Stomach (tissue), 9 donors: Measurements from ENCODE around the gene SOWAHA. TPM values are rescaled to one million over a fixed set of nuclear protein-coding genes. Genes with fewer than 3 reads are reported as not detected.

ENCODE experiments used
- DNase-seq, 2 donors: peaks; one replicate each; pipeline versions ENCODE4 v3.0.0 to v3.0.0-alpha.2; 2013 to 2019
- H3K27ac ChIP-seq, 5 donors: fragments of 200-600 bp in 4 of 5; sonication (generic) in 4 of 5; one replicate each; pipeline ENCODE4 v1.5.1; 2013 to 2019; ENCODE audit warnings: mild to moderate bottlenecking in 1 of 5, moderate library complexity in 1 of 5
- H3K27me3 ChIP-seq, 3 donors: fragments of 200-600 bp; sonication (generic); one replicate each; pipeline ENCODE4 v1.5.1; 2017 to 2019; ENCODE audit warnings: mixed run types in 1 of 3
- H3K36me3 ChIP-seq, 4 donors: fragments of 200-600 bp; sonication (generic); 1 replicate in 3 of 4; 2 replicates in 1 of 4; pipeline ENCODE4 v1.5.1; 2016 to 2019
- H3K4me1 ChIP-seq, 4 donors: fragments of 200-600 bp; sonication (generic); one replicate each; pipeline ENCODE4 v1.5.1; 2016 to 2019
- H3K4me3 ChIP-seq, 4 donors: fragments of 200-600 bp; sonication (generic) in 3 of 4; one replicate each; pipeline ENCODE4 v1.5.1; 2016 to 2019; ENCODE audit warnings: mild to moderate bottlenecking in 1 of 4
- H3K9me3 ChIP-seq, 4 donors: fragments of 200-600 bp; sonication (generic); one replicate each; pipeline ENCODE4 v1.5.1; 2016 to 2019
- CTCF ChIP-seq, 7 experiments: fragments of 450-650 bp in 4 of 7; fragments of 200-600 bp in 3 of 7; sonication (generic) in 3 of 7; IDR thresholded peaks; one replicate each; pipeline ENCODE4 v1.5.1; 2016 to 2019; ENCODE audit warnings: antibody characterized with exemption in 7 of 7, control low read depth in 2 of 7, mild to moderate bottlenecking in 1 of 7
- EP300 ChIP-seq: sonication (generic); formaldehyde crosslinking; IDR thresholded peaks from one replicate; pipeline ENCODE4 v1.6.1; 2017; ENCODE audit warnings: antibody characterized with exemption
- POLR2A ChIP-seq, 4 donors: fragments of 450-650 bp; IDR thresholded peaks; one replicate each; pipeline ENCODE4 v1.6.1; 2016; ENCODE audit warnings: antibody characterized with exemption in 4 of 4, control low read depth in 2 of 4, mild to moderate bottlenecking in 1 of 4, moderate library complexity in 1 of 4
- POLR2AphosphoS5 ChIP-seq, 3 donors: sonication (generic); formaldehyde crosslinking; IDR thresholded peaks; one replicate each; pipeline ENCODE4 v1.6.1; 2016; ENCODE audit warnings: antibody characterized with exemption in 3 of 3
- WGBS, 5 donors: extraction: QIAGEN DNeasy Blood & Tissue Kit in 3 of 5; methylation state at CpG; one replicate each; pipeline versions ENCODE4 v1.1.5 to v1.1.7; 2013 to 2018; 5-methylcytosine and 5-hydroxymethylcytosine counted together
- intact Hi-C: fragments of 100-400 bp; cut with DNase I; formaldehyde crosslinking; loops from one replicate; pipeline ENCODE4 v1.15.1; 2023; ENCODE audit warnings: low total_unique reads
- polyA plus RNA-seq, 3 donors: library from polyadenylated mRNA; stranded (reverse); fragments of 200-250 nt; gene quantifications; one replicate each; pipeline ENCODE4 v1.2.3, GENCODE V29; 2013
- total RNA-seq, 5 donors: library from RNA; depleted of rRNA; stranded (reverse); fragments of >200 nt; gene quantifications; one replicate each; pipeline versions ENCODE4 v1.1.0 to v1.2.3, GENCODE V29; 2014 to 2016
- donor health status: healthy with polysubstance abuse.
- donor health status: Bipolar disorder and iron deficiency.
- donor health status: healthy.

SOWAHA gene
- total and polyA plus RNA-seq, 8 donors, result 2.4 to 91.8 (median 6.8) TPM; not detected in 1

- H3K4me1 ChIP-seq, result peaks cover 8 to 31% (median 26%) of the 10 kb centered on the region in 4 donors
- DNase-seq, result no peak
- WGBS, 5 donors, result 83 to 96% (median 95%) methylated on average over 3 of the region's 3 CpGs
- intact Hi-C loops, result no loop called here
- H3K27me3 ChIP-seq, result no peaks in the 10 kb centered on the region
- no peak overlapping the region for H3K27ac ChIP-seq
- TF ChIP-seq POLR2AphosphoS5 (IDR thresholded peaks at IDR 0.05) (no peak), EP300 (no peak), POLR2A (IDR thresholded peaks at IDR 0.05) (no peak), CTCF (IDR thresholded peaks at IDR 0.05) (no peak)
- H3K4me3 ChIP-seq, result no peak overlapping the region
- no peaks in the 10 kb centered on the region for H3K9me3 ChIP-seq
- no peaks in the 10 kb centered on the region for H3K36me3 ChIP-seq
These were observed 33.1 kb upstream of the SOWAHA start for GRCh38 chr5:132779961-132780360.

- no peaks in the 10 kb centered on the region for H3K36me3 ChIP-seq
- no peak overlapping the region for H3K4me3 ChIP-seq
- H3K27ac ChIP-seq, result no peak overlapping the region
- DNase-seq, result no peak
- H3K27me3 ChIP-seq, result no peaks in the 10 kb centered on the region
- peaks cover 2 to 25% (median 19%) of the 10 kb centered on the region in 4 donors for H3K4me1 ChIP-seq
- TF ChIP-seq EP300, result no peak
- TF ChIP-seq POLR2AphosphoS5 (IDR thresholded peaks at IDR 0.05), result no peak
- no peak for TF ChIP-seq CTCF (IDR thresholded peaks at IDR 0.05)
- no peak for TF ChIP-seq POLR2A (IDR thresholded peaks at IDR 0.05)
- WGBS, 5 donors, result 81 to 93% (median 85%) methylated on average over 1 of the region's 1 CpG
- intact Hi-C loops, result no loop called here
- no peaks in the 10 kb centered on the region for H3K9me3 ChIP-seq
These were observed 32.5 kb upstream of the SOWAHA start for GRCh38 chr5:132780577-132780976.

- intact Hi-C loops, result no loop called here
- 80 to 89% (median 87%) methylated on average over 4 of the region's 4 CpGs for WGBS, 5 donors
- H3K4me3 ChIP-seq, result no peak overlapping the region
These were observed 32.1 kb upstream of the SOWAHA start for GRCh38 chr5:132781029-132781428.

GRCh38 chr5:132782101-132782500 is 31.0 kb upstream of the SOWAHA start:
- H3K27me3 ChIP-seq, result no peaks in the 10 kb centered on the region
- 63 to 87% (median 74%) methylated on average over 4 of the region's 4 CpGs for WGBS, 5 donors
- intact Hi-C loops, result no loop called here
- no peak overlapping the region for H3K4me3 ChIP-seq
- H3K9me3 ChIP-seq, result no peaks in the 10 kb centered on the region
- DNase-seq, result no peak
- no peak overlapping the region for H3K27ac ChIP-seq
- H3K4me1 ChIP-seq, result peaks cover 0 to 15% (median 10%) of the 10 kb centered on the region in 4 donors
- no peak for TF ChIP-seq CTCF (IDR thresholded peaks at IDR 0.05)
- no peak for TF ChIP-seq POLR2AphosphoS5 (IDR thresholded peaks at IDR 0.05)
- TF ChIP-seq EP300, result no peak
- H3K36me3 ChIP-seq, result no peaks in the 10 kb centered on the region

More at GRCh38 chr5:132781029-132781428, 32.1 kb upstream of the SOWAHA start:
- no peak overlapping the region for H3K27ac ChIP-seq
- no peak for TF ChIP-seq POLR2AphosphoS5 (IDR thresholded peaks at IDR 0.05)
- no peak for TF ChIP-seq EP300
- no peak for TF ChIP-seq CTCF (IDR thresholded peaks at IDR 0.05)
- no peak for TF ChIP-seq POLR2A (IDR thresholded peaks at IDR 0.05)
- no peaks in the 10 kb centered on the region for H3K27me3 ChIP-seq
- H3K4me1 ChIP-seq, result peaks cover 0 to 21% (median 15%) of the 10 kb centered on the region in 4 donors
- no peak for DNase-seq
- H3K36me3 ChIP-seq, result no peaks in the 10 kb centered on the region
- H3K9me3 ChIP-seq, result no peaks in the 10 kb centered on the region
